ENCODE results near the gene CRIM1. TPM values are rescaled to one million over a fixed set of nuclear protein-coding genes. Genes with fewer than 3 reads are reported as not detected.

CRIM1 gene
- total and polyA plus RNA-seq, 2 donors (not counting 1 experiment from before 2014, with no cell fraction given), result 364 to 661 TPM

DNA sequence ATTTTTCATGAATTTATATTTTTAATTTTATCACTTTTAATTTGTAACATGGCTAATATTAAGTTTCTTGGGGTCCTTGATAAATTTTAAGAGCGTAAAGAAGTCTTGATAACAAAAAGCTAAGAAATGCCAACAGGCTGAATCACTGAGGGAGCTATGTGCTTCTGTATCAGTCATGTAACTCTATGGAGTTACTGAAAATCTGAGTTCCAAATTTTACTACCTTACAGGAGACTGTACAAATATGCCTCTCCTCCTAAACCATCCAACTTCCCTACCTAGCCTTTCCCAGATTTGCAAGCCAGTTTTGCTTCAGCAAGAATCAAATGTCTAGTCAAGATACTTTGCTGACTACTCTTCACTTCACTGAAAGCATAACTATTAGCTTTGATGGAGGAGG is 206.7 kb downstream of the CRIM1 start:
- H3K4me1 ChIP-seq (ENCODE audit: control insufficient read depth, extremely low read depth, insufficient read depth, low read length), result peaks cover 21% of the 10 kb centered on the region
- no peaks in the 10 kb centered on the region for H4K20me1 ChIP-seq (ENCODE audit: control insufficient read depth, extremely low read depth, insufficient read depth, low read length)
- no peaks in the 10 kb centered on the region for H3K27me3 ChIP-seq (ENCODE audit: control insufficient read depth, insufficient read depth, low read length)
- no peaks in the 10 kb centered on the region for H3K9me3 ChIP-seq (ENCODE audit: control insufficient read depth, insufficient read depth, low read depth, low read length)
- peaks cover 5% of the 10 kb centered on the region for H3K36me3 ChIP-seq (ENCODE audit: control insufficient read depth, insufficient read depth, low read length)
- no peak overlapping the region for H3K4me3 ChIP-seq (replicated peaks in 1 of 4; ENCODE audit: control extremely low read depth in 1 of 4, insufficient read depth in 1 of 4, low read depth in 3 of 4, low read length in 4 of 4)
- TF ChIP-seq EZH2 (IDR thresholded peaks at IDR 0.05; ENCODE audit: low read length, missing control alignments) (no peak), CTCF (conservative IDR thresholded peaks at IDR 0.05 in 1 of 2, IDR thresholded peaks at IDR 0.05 in 1 of 2; ENCODE audit: low read depth in 1 of 2, low read length in 2 of 2) (no peak)
- no peak overlapping the region for H2AFZ ChIP-seq (ENCODE audit: low read length)
- H3K79me2 ChIP-seq (ENCODE audit: control insufficient read depth, insufficient read depth, low read length), result peaks cover 41% of the 10 kb centered on the region
- peak overlapping the region; percentile 80 for H3K27ac ChIP-seq (ENCODE audit: insufficient read depth, low read length)
- peak overlapping the region; percentile 40 for H3K9ac ChIP-seq (ENCODE audit: insufficient read depth, low read length)
- peak; percentile 53 to 86 for DNase-seq (ENCODE audit: low read depth in 2 of 2)
- H3K4me2 ChIP-seq (ENCODE audit: extremely low read depth, insufficient read depth, low read length), result peak overlapping the region; percentile 72

DNA sequence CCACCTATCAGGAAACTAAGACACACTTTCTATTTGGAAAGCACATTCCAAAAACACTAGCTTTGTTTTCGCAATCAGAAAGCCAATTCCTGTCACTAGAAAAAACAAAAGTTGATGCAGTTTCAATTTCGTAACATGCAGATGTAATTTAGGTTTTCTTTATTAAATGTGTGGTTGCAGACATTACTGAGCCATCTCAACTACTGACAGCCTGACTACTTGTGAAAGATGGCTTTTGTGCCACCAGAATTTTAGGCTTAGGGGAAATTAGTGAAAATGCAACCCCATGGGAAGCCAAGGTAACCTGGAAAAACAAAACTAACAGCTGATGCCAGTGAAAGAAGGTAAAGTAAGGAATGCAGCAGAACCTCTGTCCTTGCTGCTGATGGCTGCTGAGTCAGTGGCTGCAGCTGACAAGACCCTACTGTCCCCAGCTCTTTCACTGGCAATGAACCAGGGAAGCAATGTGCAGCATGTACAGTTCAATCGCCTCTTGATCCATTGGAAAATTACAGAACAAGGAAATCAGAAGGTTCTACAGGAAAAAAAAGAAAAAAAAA is 207.5 kb downstream of the CRIM1 start:
- Histone ChIP-seq H3K9ac (ENCODE audit: insufficient read depth, low read length) (no peak overlapping the region), H3K27ac (ENCODE audit: insufficient read depth, low read length) (peak overlapping the region; percentile 80), H3K4me2 (ENCODE audit: extremely low read depth, insufficient read depth, low read length) (peak overlapping the region; percentile 72), H3K9me3 (ENCODE audit: control insufficient read depth, insufficient read depth, low read depth, low read length) (no peaks in the 10 kb centered on the region), H3K79me2 (ENCODE audit: control insufficient read depth, insufficient read depth, low read length) (peaks cover 44% of the 10 kb centered on the region), H3K36me3 (ENCODE audit: control insufficient read depth, insufficient read depth, low read length) (peaks cover 5% of the 10 kb centered on the region), H3K4me1 (ENCODE audit: control insufficient read depth, extremely low read depth, insufficient read depth, low read length) (peaks cover 21% of the 10 kb centered on the region), H3K27me3 (ENCODE audit: control insufficient read depth, insufficient read depth, low read length) (no peaks in the 10 kb centered on the region), H2AFZ (ENCODE audit: low read length) (no peak overlapping the region), H4K20me1 (ENCODE audit: control insufficient read depth, extremely low read depth, insufficient read depth, low read length) (no peaks in the 10 kb centered on the region), H3K4me3 (replicated peaks in 1 of 4; ENCODE audit: control extremely low read depth in 1 of 4, insufficient read depth in 1 of 4, low read depth in 3 of 4, low read length in 4 of 4) (peak overlapping the region in 3 of 4 experiments; percentile 6 to 30 (median 21))
- TF ChIP-seq EZH2 (IDR thresholded peaks at IDR 0.05; ENCODE audit: low read length, missing control alignments) (no peak), CTCF (conservative IDR thresholded peaks at IDR 0.05 in 1 of 2, IDR thresholded peaks at IDR 0.05 in 1 of 2; ENCODE audit: low read depth in 1 of 2, low read length in 2 of 2) (no peak)
- peak; percentile 39 to 72 for DNase-seq (ENCODE audit: low read depth in 2 of 2)

DNA sequence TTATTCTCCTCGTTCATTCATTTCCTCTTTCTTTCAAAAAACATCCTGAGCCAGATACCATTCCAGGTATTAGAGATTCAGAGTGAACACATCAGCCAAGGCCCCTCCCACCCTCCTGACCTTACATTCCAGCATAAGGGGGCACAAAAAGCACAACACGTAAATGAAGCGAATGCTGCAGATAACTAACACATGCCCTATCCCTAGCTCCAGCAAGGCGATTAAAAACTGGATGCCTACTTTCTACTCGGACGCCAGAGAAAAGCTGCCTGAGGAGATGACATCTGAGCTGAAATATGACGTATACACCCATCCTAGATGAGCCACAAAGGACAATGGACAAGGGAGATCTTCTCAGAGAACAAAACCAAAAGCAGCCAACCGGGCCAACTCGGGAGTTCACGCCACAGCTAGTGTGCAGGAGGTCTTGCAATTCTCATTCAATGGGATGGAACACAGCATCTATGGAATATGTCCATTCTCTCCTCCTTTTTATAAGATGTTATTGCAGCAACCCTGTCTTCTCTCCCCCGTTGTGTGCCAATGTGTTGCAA is 208.9 kb downstream of the CRIM1 start:
- Histone ChIP-seq H3K79me2 (ENCODE audit: control insufficient read depth, insufficient read depth, low read length) (peaks cover 40% of the 10 kb centered on the region), H2AFZ (ENCODE audit: low read length) (no peak overlapping the region), H3K4me3 (replicated peaks in 1 of 4; ENCODE audit: control extremely low read depth in 1 of 4, insufficient read depth in 1 of 4, low read depth in 3 of 4, low read length in 4 of 4) (no peak overlapping the region), H3K4me1 (ENCODE audit: control insufficient read depth, extremely low read depth, insufficient read depth, low read length) (peaks cover 27% of the 10 kb centered on the region), H4K20me1 (ENCODE audit: control insufficient read depth, extremely low read depth, insufficient read depth, low read length) (no peaks in the 10 kb centered on the region), H3K4me2 (ENCODE audit: extremely low read depth, insufficient read depth, low read length) (no peak overlapping the region), H3K9ac (ENCODE audit: insufficient read depth, low read length) (no peak overlapping the region), H3K27me3 (ENCODE audit: control insufficient read depth, insufficient read depth, low read length) (no peaks in the 10 kb centered on the region), H3K36me3 (ENCODE audit: control insufficient read depth, insufficient read depth, low read length) (peaks cover 5% of the 10 kb centered on the region), H3K27ac (ENCODE audit: insufficient read depth, low read length) (no peak overlapping the region), H3K9me3 (ENCODE audit: control insufficient read depth, insufficient read depth, low read depth, low read length) (no peaks in the 10 kb centered on the region)
- TF ChIP-seq CTCF (conservative IDR thresholded peaks at IDR 0.05 in 1 of 2, IDR thresholded peaks at IDR 0.05 in 1 of 2; ENCODE audit: low read depth in 1 of 2, low read length in 2 of 2) (no peak), EZH2 (IDR thresholded peaks at IDR 0.05; ENCODE audit: low read length, missing control alignments) (no peak)
- no peak for DNase-seq (ENCODE audit: low read depth in 2 of 2)

Measured in fibroblast of lung (primary cell).